HG03025 (cell line): ENCODE measurements around the gene IKZF3.
"Not testable (repeated sequence)": the region's sequence is repeated elsewhere in the genome, so short reads cannot be mapped to it uniquely, and the experiment has no call there.

ENCODE experiments used
- ATAC-seq: cut with Tn5 transposase; IDR thresholded peaks from one replicate; pipeline ENCODE4 v1.9.1; 2021; ENCODE audit warnings: mild to moderate bottlenecking, moderate library complexity; ENCODE audit not compliant: unreplicated experiment, low FRiP score

The IKZF3 gene

GRCh38 chr17:39757931-39758873 is 105.9 kb downstream of the IKZF3 start:
- ATAC-seq, result no peak

GRCh38 chr17:39757176-39757662 is 106.9 kb downstream of the IKZF3 start:
- ATAC-seq, result no peak

- ATAC-seq, result no peak
Observed at GRCh38 chr17:39756380-39757079, 107.6 kb downstream of the IKZF3 start.

- no peak for ATAC-seq
Observed at GRCh38 chr17:39755554-39756379, 108.3 kb downstream of the IKZF3 start.

- ATAC-seq, result no peak
Observed at GRCh38 chr17:39754958-39755553, 109.1 kb downstream of the IKZF3 start.

GRCh38 chr17:39754161-39754957 is 109.8 kb downstream of the IKZF3 start:
- ATAC-seq, result peak; percentile 58

- peak; percentile 24 for ATAC-seq
Observed at GRCh38 chr17:39753514-39754160, 110.5 kb downstream of the IKZF3 start.

GRCh38 chr17:39752241-39752881 is 111.8 kb downstream of the IKZF3 start:
- no peak for ATAC-seq

- no peak for ATAC-seq
Observed at GRCh38 chr17:39751637-39752036, 112.5 kb downstream of the IKZF3 start.

GRCh38 chr17:39751016-39751543 is 113.0 kb downstream of the IKZF3 start:
- no peak for ATAC-seq

- no peak for ATAC-seq
Observed at GRCh38 chr17:39750131-39751015, 113.7 kb downstream of the IKZF3 start.

GRCh38 chr17:39748444-39749034 is 115.6 kb downstream of the IKZF3 start:
- not testable (repeated sequence) for ATAC-seq

GRCh38 chr17:39747745-39748144 is 116.4 kb downstream of the IKZF3 start:
- ATAC-seq, result no peak

GRCh38 chr17:39746145-39746461 is 118.0 kb downstream of the IKZF3 start:
- ATAC-seq, result no peak

GRCh38 chr17:39745335-39746144 is 118.6 kb downstream of the IKZF3 start:
- ATAC-seq, result no peak

- ATAC-seq, result no peak
Observed at GRCh38 chr17:39744836-39745215, 119.3 kb downstream of the IKZF3 start.
